IMR-90 (cell line): Measurements from ENCODE around the gene CD81. TPM values are rescaled to one million over a fixed set of nuclear protein-coding genes. Genes with fewer than 3 reads are reported as not detected.

Source experiments
- ATAC-seq: fragments of 200-7000 bp; cut with Tn5 transposase; 2 replicates; pipeline ENCODE4 v1.9.1; 2020; ENCODE audit warnings: low read depth, mild to moderate bottlenecking, moderate library complexity
- BruUV-seq: library from RNA; stranded (reverse); fragments of 400-500 nt; replicated peaks from 2 replicates; lab custom pipeline; 2021; lab: Mats Ljungman, UMichigan
- CTCF ChIA-PET: fragments of 300-600 bp; formaldehyde crosslinking; extraction: SDS; loops from one replicate; lab custom pipeline; 2021; ENCODE audit warnings: antibody characterized with exemption; lab: Yijun Ruan, JAX
- POLR2A ChIA-PET: fragments of 300-600 bp; sonication (Branson Sonifier 250); formaldehyde crosslinking; loops from one replicate; lab custom pipeline; 2022; ENCODE audit warnings: antibody characterized with exemption; ENCODE audit not compliant: unreplicated experiment; lab: Charles Lee
- DNase-seq: peaks from one replicate; pipeline ENCODE4 v3.0.0; 2013
- H2AFZ ChIP-seq: replicated peaks from 2 replicates; pipeline ENCODE3; 2013; ENCODE audit warnings: low read length, mild to moderate bottlenecking; ENCODE audit not compliant: poor library complexity
- H2AK5ac ChIP-seq: 2 replicates; pipeline ENCODE4 v1.6.1; 2013; ENCODE audit warnings: low read depth, low read length, inconsistent platforms
- H2AK9ac ChIP-seq: replicated peaks from 2 replicates; pipeline ENCODE3; 2013; ENCODE audit warnings: mild to moderate bottlenecking, low read depth, low read length, moderate library complexity; ENCODE audit not compliant: poor library complexity
- H2BK120ac ChIP-seq: 2 replicates; pipeline ENCODE4 v1.6.1; 2013; ENCODE audit warnings: low read depth, low read length, inconsistent platforms
- H2BK15ac ChIP-seq: 3 replicates; pipeline ENCODE4 v1.6.1; 2013; ENCODE audit warnings: low read depth, low read length, inconsistent platforms
- H2BK20ac ChIP-seq: 2 replicates; pipeline ENCODE4 v1.6.1; 2013; ENCODE audit warnings: low read depth, mild to moderate bottlenecking, inconsistent platforms, low read length, moderate library complexity
- H2BK5ac ChIP-seq: 2 replicates; pipeline ENCODE4 v1.6.1; 2013; ENCODE audit warnings: mild to moderate bottlenecking, low read depth, low read length, inconsistent platforms; ENCODE audit not compliant: poor library complexity, severe bottlenecking
- H3K14ac ChIP-seq: replicated peaks from 2 replicates; pipeline ENCODE4 v1.6.1; 2013; ENCODE audit warnings: low read depth, low read length, inconsistent platforms
- H3K18ac ChIP-seq: 2 replicates; pipeline ENCODE4 v1.6.1; 2013; ENCODE audit warnings: low read depth, low read length, control low read depth
- H3K23ac ChIP-seq: 2 replicates; pipeline ENCODE4 v1.6.1; 2013; ENCODE audit warnings: low read depth, low read length, inconsistent platforms
- H3K27ac ChIP-seq: 2 replicates; pipeline ENCODE4 v1.5.1; 2013; ENCODE audit warnings: mild to moderate bottlenecking, control low read depth, low read length; ENCODE audit not compliant: insufficient read depth
- H3K27me3 ChIP-seq: 2 replicates; pipeline ENCODE4 v1.6.1; 2013; ENCODE audit warnings: low read length; ENCODE audit not compliant: control insufficient read depth, insufficient read depth
- H3K36me3 ChIP-seq: 2 replicates; pipeline ENCODE4 v1.6.1; 2013; ENCODE audit warnings: low read length, mixed read lengths; ENCODE audit not compliant: control insufficient read depth, insufficient read depth
- H3K4ac ChIP-seq: 2 replicates; pipeline ENCODE4 v1.6.1; 2013; ENCODE audit warnings: low read depth, low read length, inconsistent platforms
- H3K4me1 ChIP-seq: 2 replicates; pipeline ENCODE4 v1.6.1; 2013; ENCODE audit warnings: low read length, mixed read lengths; ENCODE audit not compliant: control insufficient read depth, insufficient read depth
- H3K4me2 ChIP-seq: 2 replicates; pipeline ENCODE4 v1.6.1; 2013; ENCODE audit warnings: low read depth, mild to moderate bottlenecking, control low read depth, low read length, moderate library complexity
- H3K4me3 ChIP-seq: 2 replicates; pipeline ENCODE4 v1.5.1; 2013; ENCODE audit warnings: low read depth, mild to moderate bottlenecking, control low read depth, low read length, moderate library complexity; ENCODE audit not compliant: insufficient read depth
- H3K56ac ChIP-seq: 2 replicates; pipeline ENCODE4 v1.6.1; 2013; ENCODE audit warnings: low read length, inconsistent platforms; ENCODE audit not compliant: insufficient read depth; ENCODE audit errors: extremely low read depth
- H3K79me1 ChIP-seq, 2 experiments: 2 replicates each; pipeline ENCODE4 v1.6.1; 2013; ENCODE audit warnings: low read length in 2 of 2, inconsistent platforms in 1 of 2, low read depth in 1 of 2
- H3K9ac ChIP-seq: 2 replicates; pipeline ENCODE4 v1.6.1; 2013; ENCODE audit warnings: low read depth, low read length, control low read depth
- H3K9me1 ChIP-seq: 2 replicates; pipeline ENCODE4 v1.6.1; 2013; ENCODE audit warnings: low read length, inconsistent platforms; ENCODE audit not compliant: insufficient read depth
- H3K9me3 ChIP-seq: 2 replicates; pipeline ENCODE4 v1.6.1; 2013; ENCODE audit warnings: low read length; ENCODE audit not compliant: control insufficient read depth, insufficient read depth
- H4K20me1 ChIP-seq: 2 replicates; pipeline ENCODE4 v1.6.1; 2013; ENCODE audit warnings: low read length, inconsistent platforms; ENCODE audit not compliant: insufficient read depth
- H4K5ac ChIP-seq: 2 replicates; pipeline ENCODE4 v1.6.1; 2013; ENCODE audit warnings: mild to moderate bottlenecking, low read depth, low read length, control low read depth
- H4K8ac ChIP-seq, 2 experiments: 2 replicates each; pipeline ENCODE4 v1.6.1; 2013; ENCODE audit warnings: low read depth in 2 of 2, low read length in 2 of 2, control low read depth in 1 of 2, inconsistent platforms in 1 of 2
- H4K91ac ChIP-seq: 2 replicates; pipeline ENCODE4 v1.6.1; 2013; ENCODE audit warnings: low read depth, low read length, inconsistent platforms; ENCODE audit not compliant: insufficient read depth
- BHLHE40 ChIP-seq: fragments of 150-350 bp; IDR thresholded peaks from 2 replicates; pipeline ENCODE4 v1.6.1; 2016; ENCODE audit warnings: mild to moderate bottlenecking, low read depth, low read length
- CHD1 ChIP-seq: IDR thresholded peaks from 2 replicates; pipeline ENCODE4 v1.6.1; 2012; ENCODE audit warnings: low read depth, low read length, improper control_type of control experiment
- CTCF ChIP-seq: conservative IDR thresholded peaks from 2 replicates; pipeline ENCODE4 v1.5.1; 2012; ENCODE audit warnings: mild to moderate bottlenecking, low read depth, low read length, improper control_type of control experiment
- ELK1 ChIP-seq: fragments of 150-350 bp; IDR thresholded peaks from 2 replicates; pipeline ENCODE4 v1.6.1; 2016; ENCODE audit warnings: low read depth, mild to moderate bottlenecking, low read length, moderate library complexity, borderline replicate concordance
- FOS ChIP-seq: fragments of 150-350 bp; IDR thresholded peaks from 2 replicates; pipeline ENCODE4 v1.6.1; 2016; ENCODE audit warnings: low read depth, low read length
- MAFK ChIP-seq: IDR thresholded peaks from 2 replicates; pipeline ENCODE4 v1.6.1; 2012; ENCODE audit warnings: low read depth, low read length, improper control_type of control experiment
- MAZ ChIP-seq: IDR thresholded peaks from 2 replicates; pipeline ENCODE4 v1.6.1; 2012; ENCODE audit warnings: low read depth, mild to moderate bottlenecking, low read length, improper control_type of control experiment, moderate library complexity, borderline replicate concordance
- NFE2L2 ChIP-seq: fragments of 150-350 bp; IDR thresholded peaks from 2 replicates; pipeline ENCODE4 v1.6.1; 2016; ENCODE audit warnings: low read depth, mild to moderate bottlenecking, low read length
- POLR2A ChIP-seq: IDR thresholded peaks from 2 replicates; pipeline ENCODE4 v1.6.1; 2012; ENCODE audit warnings: mild to moderate bottlenecking, low read depth, low read length
- RAD21 ChIP-seq: IDR thresholded peaks from 2 replicates; pipeline ENCODE4 v1.6.1; 2012; ENCODE audit warnings: low read length, improper control_type of control experiment
- RCOR1 ChIP-seq: IDR thresholded peaks from 2 replicates; pipeline ENCODE4 v1.6.1; 2012; ENCODE audit warnings: mild to moderate bottlenecking, low read length, improper control_type of control experiment; ENCODE audit not compliant: insufficient replicate concordance
- RFX5 ChIP-seq: IDR thresholded peaks from 2 replicates; pipeline ENCODE4 v1.8.0; 2012; ENCODE audit warnings: low read depth, mild to moderate bottlenecking, low read length, moderate library complexity
- SMC3 ChIP-seq: fragments of 150-350 bp; IDR thresholded peaks from 2 replicates; pipeline ENCODE4 v1.6.1; 2016; ENCODE audit warnings: low read depth, mild to moderate bottlenecking, antibody characterized with exemption, low read length, moderate library complexity
- USF2 ChIP-seq: fragments of 150-350 bp; IDR thresholded peaks from 2 replicates; pipeline ENCODE4 v1.6.1; 2017; ENCODE audit warnings: mild to moderate bottlenecking, antibody characterized with exemption, low read length, low read depth
- WGBS, 2 experiments: methylation state at CpG; one replicate each; pipeline versions ENCODE4 v1.1.5 to v1.1.7; 2013; ENCODE audit warnings: missing lambda C conversion rate in 2 of 2; ENCODE audit not compliant: insufficient read length in 1 of 2; ENCODE audit errors: extremely low coverage in 2 of 2; 5-methylcytosine and 5-hydroxymethylcytosine counted together
- dilution Hi-C: fragments of 300-500 bp; cut with HindIII; formaldehyde crosslinking; loops from one replicate; pipeline ENCODE4 v1.14.3; 2018; ENCODE audit warnings: low sequenced_read_pairs; ENCODE audit not compliant: unreplicated experiment
- in situ Hi-C: fragments of 300-500 bp; cut with MboI; formaldehyde crosslinking; loops from 3 replicates; pipeline ENCODE4 v1.14.3; 2019; ENCODE audit warnings: low sequenced_read_pairs, inconsistent platforms, mixed read lengths
- intact Hi-C: fragments of 100-400 bp; cut with micrococcal nuclease; formaldehyde crosslinking; loops from 2 replicates; pipeline ENCODE4 v1.10.0; 2022
- polyA plus RNA-seq, 3 experiments: library from polyadenylated mRNA; depleted of rRNA; stranded (reverse); fragments of >200 nt; gene quantifications; 2 replicates each; pipeline ENCODE4 v1.2.3, GENCODE V29; 2012; ENCODE audit warnings: low replicate concordance in 1 of 3
- total RNA-seq: library from RNA; depleted of rRNA; stranded (reverse); fragments of >200 nt; gene quantifications from 2 replicates; pipeline ENCODE4 v1.2.3, GENCODE V29; 2012

CD81 gene
- total and polyA plus RNA-seq, 2 of the 4 experiments (the other 2 are of a cell fraction) = 159 to 689 TPM

GRCh38 chr11:2383852-2384804 lies 7.0 kb downstream of the CD81 start:
- Histone ChIP-seq H4K20me1 (peaks cover 97% of the 10 kb centered on the region), H4K8ac (no peak overlapping the region; a peak in 1 of 4 replicates), H2BK20ac (no peak overlapping the region), H3K27ac (no peak overlapping the region), H3K9me1 (peaks cover 9% of the 10 kb centered on the region; the same call in 1 of the 2 replicates), H3K9ac (no peak overlapping the region), H3K4ac (peak overlapping the region; percentile 71; the same call in 1 of the 2 replicates), H3K4me2 (no peak overlapping the region), H3K4me3 (no peak overlapping the region), H4K5ac (no peak overlapping the region), H3K18ac (no peak overlapping the region), H3K79me1 (peaks cover 0 to 82% of the 10 kb centered on the region in 2 experiments; a peak in 2 of 4 replicates), H2BK5ac (no peak overlapping the region), H3K4me1 (peaks cover 50% of the 10 kb centered on the region), H3K23ac (no peak overlapping the region), H4K91ac (no peak overlapping the region), H2BK15ac (no peak overlapping the region), H2AK9ac (no peak overlapping the region), H3K14ac (no peak overlapping the region), H3K56ac (no peak overlapping the region), H2AK5ac (peak overlapping the region; percentile 27; the same call in 1 of the 2 replicates), H3K36me3 (peaks cover 15% of the 10 kb centered on the region), H3K27me3 (no peaks in the 10 kb centered on the region), H2AFZ (no peak overlapping the region), H3K9me3 (no peaks in the 10 kb centered on the region), H2BK120ac (no peak overlapping the region)
- ATAC-seq (no peak), DNase-seq (no peak)
- POLR2A ChIA-PET = no interaction called here
- 75% methylated on average over 4 of the region's 33 CpGs; no CpG with 5 or more reads in 1 of the 2 experiments for WGBS, 2 experiments
- CTCF ChIA-PET = interaction anchor here (0.6 kb wide), 1 partner anchor 17 kb away, joined by 5 read pairs; no protein-coding TSS in a partner anchor
- dilution Hi-C loops (no loop called here), in situ Hi-C loops (no loop called here), intact Hi-C loops (no loop called here)
- no TSS peak for BruUV-seq
- TF ChIP-seq MAFK (no peak), RCOR1 (no peak), CHD1 (no peak), POLR2A (no peak), CTCF (no peak), RFX5 (no peak), FOS (no peak), MAZ (no peak), USF2 (no peak), BHLHE40 (no peak), RAD21 (no peak), SMC3 (no peak), NFE2L2 (no peak), ELK1 (no peak)
